CD4-positive, alpha-beta T cell (primary cell): ENCODE results near the gene IDUA. TPM values are rescaled to one million over a fixed set of nuclear protein-coding genes. Genes with fewer than 3 reads are reported as not detected.

Source experiments
- ATAC-seq: fragments of 200-7000 bp; cut with Tn5 transposase; one replicate; pipeline ENCODE4 v1.10.0; 2022; ENCODE audit warnings: mild to moderate bottlenecking; ENCODE audit not compliant: poor library complexity
- CTCF ChIA-PET: fragments of 350-600 bp; sonication (Branson Sonifier 250); formaldehyde crosslinking; loops from one replicate; lab custom pipeline; 2021; ENCODE audit warnings: antibody characterized with exemption, inconsistent platforms; lab: Charles Lee
- POLR2A ChIA-PET: fragments of 350-600 bp; sonication (Branson Sonifier 250); formaldehyde crosslinking; loops from one replicate; lab custom pipeline; 2021; ENCODE audit warnings: antibody characterized with exemption, inconsistent platforms; lab: Charles Lee
- DNase-seq, 14 experiments: peaks; one replicate each; pipeline ENCODE4 v3.0.0-alpha.2; 2013 to 2020; ENCODE audit warnings: mixed read lengths in 2 of 14
- H3K27ac ChIP-seq, 2 donors: one replicate each; pipeline versions ENCODE4 v1.5.1 to v1.7.0; 2013; ENCODE audit warnings: low read length in 2 of 2, low read depth in 1 of 2, mild to moderate bottlenecking in 1 of 2
- H3K27me3 ChIP-seq, 2 experiments: 1 replicate in 1 of 2; 2 replicates in 1 of 2; pipeline versions ENCODE4 v1.6.1 to v1.7.0; 2013; ENCODE audit warnings: low read length in 2 of 2, control low read depth in 1 of 2, mild to moderate bottlenecking in 1 of 2, moderate library complexity in 1 of 2; ENCODE audit not compliant: insufficient read depth in 2 of 2, control insufficient read depth in 1 of 2
- H3K36me3 ChIP-seq: one replicate; pipeline ENCODE4 v1.6.1; 2013; ENCODE audit warnings: low read length, control low read depth; ENCODE audit not compliant: insufficient read depth
- H3K4me1 ChIP-seq: one replicate; pipeline ENCODE4 v1.6.1; 2013; ENCODE audit warnings: low read length, control low read depth; ENCODE audit not compliant: insufficient read depth
- H3K4me3 ChIP-seq: one replicate; pipeline ENCODE4 v1.5.1; 2013; ENCODE audit warnings: mild to moderate bottlenecking, low read length, moderate library complexity
- H3K9me3 ChIP-seq, 2 experiments: 1 replicate in 1 of 2; 2 replicates in 1 of 2; pipeline versions ENCODE4 v1.6.1 to v1.7.0; 2013; ENCODE audit warnings: low read length in 2 of 2, mild to moderate bottlenecking in 2 of 2, control low read depth in 1 of 2, moderate library complexity in 1 of 2; ENCODE audit not compliant: control insufficient read depth in 1 of 2, insufficient read depth in 1 of 2
- H3K27ac Mint-ChIP-seq: one replicate; pipeline ENCODE4 v1.8.0; 2020; ENCODE audit warnings: mixed read lengths
- H3K27me3 Mint-ChIP-seq: one replicate; pipeline ENCODE4 v1.8.0; 2021; ENCODE audit warnings: mixed read lengths
- H3K36me3 Mint-ChIP-seq: one replicate; pipeline ENCODE4 v1.8.0; 2021; ENCODE audit warnings: low read depth, mixed read lengths
- H3K4me1 Mint-ChIP-seq: one replicate; pipeline ENCODE4 v1.8.0; 2021; ENCODE audit warnings: low read depth, mixed read lengths
- H3K4me3 Mint-ChIP-seq: one replicate; pipeline ENCODE4 v1.8.0; 2020; ENCODE audit warnings: mild to moderate bottlenecking, mixed read lengths
- H3K9me3 Mint-ChIP-seq: one replicate; pipeline ENCODE4 v1.8.0; 2020; ENCODE audit warnings: mixed read lengths
- CTCF ChIP-seq: fragments of 200-600 bp; IDR thresholded peaks from one replicate; pipeline ENCODE4 v1.8.0; 2022; ENCODE audit warnings: antibody characterized with exemption, mild to moderate bottlenecking
- intact Hi-C, 2 experiments: fragments of 100-400 bp; cut with DNase I in 1 of 2; cut with micrococcal nuclease in 1 of 2; formaldehyde crosslinking; loops; one replicate each; pipeline versions ENCODE4 v1.15.1 to v1.9.0; 2023 to 2025; cut with DNase I, micrococcal nuclease
- total RNA-seq, 174 experiments: library from RNA in 2 of 174; stranded (reverse) in 2 of 174; gene quantifications; one replicate each; pipeline ENCODE4 v1.2.3 and lab custom pipeline; 2021 to 2026

Gene IDUA
- total RNA-seq, 2 experiments from 2014 or later = 70.2 to 77.8 TPM

DNA sequence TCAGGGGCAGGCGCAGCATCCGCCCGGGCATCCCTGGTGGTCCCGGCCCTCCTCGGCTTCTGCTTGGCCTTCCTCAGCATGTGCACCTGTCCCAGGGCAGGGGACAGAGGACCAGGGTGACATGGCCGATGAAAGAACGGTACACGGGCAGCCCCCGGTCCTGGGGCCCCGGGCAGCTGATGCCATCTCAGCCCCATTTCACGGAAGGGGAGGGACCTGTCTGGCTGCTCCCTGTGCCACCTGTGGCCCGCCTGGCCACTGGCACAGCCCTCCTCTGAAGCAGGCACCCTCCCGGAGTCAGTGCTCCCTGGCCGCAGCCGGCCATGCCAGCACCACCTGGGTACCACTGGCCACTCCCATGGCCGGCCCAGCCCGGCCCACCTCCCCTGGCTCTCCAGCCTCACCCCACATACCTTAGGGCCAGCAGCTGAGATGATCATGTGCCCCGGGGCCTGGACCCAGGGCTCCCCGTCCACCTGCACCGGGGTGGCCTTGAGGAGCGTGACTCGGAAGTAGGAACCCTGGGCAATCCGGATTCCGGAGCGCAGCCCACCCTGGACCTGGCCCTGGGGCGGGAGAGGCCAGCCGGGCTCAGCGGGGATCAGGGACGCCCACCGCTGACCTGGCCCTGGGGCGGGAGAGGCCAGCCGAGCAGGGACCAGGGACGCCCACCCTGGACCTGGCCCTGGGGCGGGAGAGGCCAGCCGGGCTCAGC, 26.1 kb upstream of the IDUA start:
- no peak for TF ChIP-seq CTCF
- Mint-ChIP-seq H3K9me3 (no peaks in the 10 kb centered on the region), H3K4me1 (no peaks in the 10 kb centered on the region), H3K27ac (no peak overlapping the region), H3K27me3 (no peaks in the 10 kb centered on the region), H3K36me3 (peaks cover 25% of the 10 kb centered on the region), H3K4me3 (no peak overlapping the region)
- CTCF ChIA-PET = no interaction called here
- DNase-seq (peak in 1 of 14 experiments; percentile 14), ATAC-seq (no peak)
- POLR2A ChIA-PET = no interaction called here
- Histone ChIP-seq H3K36me3 (peaks cover 13% of the 10 kb centered on the region), H3K27me3 (no peaks in the 10 kb centered on the region), H3K9me3 (peaks cover 0 to 6% of the 10 kb centered on the region in 2 experiments), H3K27ac (no peak overlapping the region), H3K4me1 (no peaks in the 10 kb centered on the region), H3K4me3 (no peak overlapping the region)
- intact Hi-C loops = no loop called here

- ChIA-PET CTCF (no interaction called here), POLR2A (no interaction called here)
- Histone ChIP-seq H3K27ac (no peak overlapping the region), H3K36me3 (peaks cover 13% of the 10 kb centered on the region), H3K27me3 (no peaks in the 10 kb centered on the region), H3K4me1 (no peaks in the 10 kb centered on the region), H3K4me3 (no peak overlapping the region), H3K9me3 (peaks cover 0 to 6% of the 10 kb centered on the region in 2 experiments)
- H3K27me3 Mint-ChIP-seq = no peaks in the 10 kb centered on the region
- H3K27ac Mint-ChIP-seq = no peak overlapping the region
- ATAC-seq = no peak
- H3K9me3 Mint-ChIP-seq = no peaks in the 10 kb centered on the region
- intact Hi-C loops = no loop called here
- DNase-seq = peak in 1 of 14 experiments; percentile 17
- no peak for TF ChIP-seq CTCF
- H3K36me3 Mint-ChIP-seq = peaks cover 25% of the 10 kb centered on the region
- no peaks in the 10 kb centered on the region for H3K4me1 Mint-ChIP-seq
- H3K4me3 Mint-ChIP-seq = no peak overlapping the region
Measured at GRCh38 chr4:961351-962230, 25.3 kb upstream of the IDUA start.

- Mint-ChIP-seq H3K27me3 (no peaks in the 10 kb centered on the region), H3K36me3 (peaks cover 25% of the 10 kb centered on the region), H3K4me1 (no peaks in the 10 kb centered on the region), H3K4me3 (no peak overlapping the region), H3K27ac (no peak overlapping the region), H3K9me3 (no peaks in the 10 kb centered on the region)
- Histone ChIP-seq H3K4me1 (no peaks in the 10 kb centered on the region), H3K9me3 (peaks cover 0 to 5% of the 10 kb centered on the region in 2 experiments), H3K27ac (no peak overlapping the region), H3K4me3 (no peak overlapping the region), H3K27me3 (no peaks in the 10 kb centered on the region), H3K36me3 (peaks cover 13% of the 10 kb centered on the region)
- DNase-seq (peak in 1 of 14 experiments; percentile 23), ATAC-seq (no peak)
- POLR2A ChIA-PET = no interaction called here
- no peak for TF ChIP-seq CTCF
- CTCF ChIA-PET = no interaction called here
- intact Hi-C loops = no loop called here
Measured at GRCh38 chr4:962231-963208, 24.3 kb upstream of the IDUA start.
